ENCODE data around the gene OR13C9.
"Not testable (repeated sequence)": the region's sequence is repeated elsewhere in the genome, so short reads cannot be mapped to it uniquely, and the experiment has no call there.

Gene OR13C9, protein sequence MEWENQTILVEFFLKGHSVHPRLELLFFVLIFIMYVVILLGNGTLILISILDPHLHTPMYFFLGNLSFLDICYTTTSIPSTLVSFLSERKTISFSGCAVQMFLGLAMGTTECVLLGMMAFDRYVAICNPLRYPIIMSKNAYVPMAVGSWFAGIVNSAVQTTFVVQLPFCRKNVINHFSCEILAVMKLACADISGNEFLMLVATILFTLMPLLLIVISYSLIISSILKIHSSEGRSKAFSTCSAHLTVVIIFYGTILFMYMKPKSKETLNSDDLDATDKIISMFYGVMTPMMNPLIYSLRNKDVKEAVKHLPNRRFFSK

DNA sequence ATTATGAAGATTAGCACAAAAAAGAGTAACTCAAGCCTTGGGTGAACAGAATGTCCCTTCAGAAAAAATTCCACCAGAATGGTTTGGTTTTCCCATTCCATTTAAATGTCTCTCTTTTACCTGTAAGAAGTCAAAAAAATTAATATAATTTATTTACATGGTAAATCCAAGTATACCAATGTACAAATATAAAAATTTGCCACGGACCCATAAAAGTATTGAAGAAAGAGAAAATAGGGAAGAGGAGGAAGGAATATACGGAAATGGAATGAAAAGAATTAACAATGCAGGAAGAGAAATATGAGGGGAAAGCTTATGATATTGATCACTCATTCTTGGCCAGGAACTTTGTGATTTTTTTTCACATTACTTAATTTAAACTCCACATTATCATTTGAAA is at the start of gene OR13C9:
Gene OR13C9 (minus strand): TSS at position 101 of the 400 bp plus-strand sequence. CDS start 0 bp downstream, at position 101.
- DNase-seq = no peak

DNA sequence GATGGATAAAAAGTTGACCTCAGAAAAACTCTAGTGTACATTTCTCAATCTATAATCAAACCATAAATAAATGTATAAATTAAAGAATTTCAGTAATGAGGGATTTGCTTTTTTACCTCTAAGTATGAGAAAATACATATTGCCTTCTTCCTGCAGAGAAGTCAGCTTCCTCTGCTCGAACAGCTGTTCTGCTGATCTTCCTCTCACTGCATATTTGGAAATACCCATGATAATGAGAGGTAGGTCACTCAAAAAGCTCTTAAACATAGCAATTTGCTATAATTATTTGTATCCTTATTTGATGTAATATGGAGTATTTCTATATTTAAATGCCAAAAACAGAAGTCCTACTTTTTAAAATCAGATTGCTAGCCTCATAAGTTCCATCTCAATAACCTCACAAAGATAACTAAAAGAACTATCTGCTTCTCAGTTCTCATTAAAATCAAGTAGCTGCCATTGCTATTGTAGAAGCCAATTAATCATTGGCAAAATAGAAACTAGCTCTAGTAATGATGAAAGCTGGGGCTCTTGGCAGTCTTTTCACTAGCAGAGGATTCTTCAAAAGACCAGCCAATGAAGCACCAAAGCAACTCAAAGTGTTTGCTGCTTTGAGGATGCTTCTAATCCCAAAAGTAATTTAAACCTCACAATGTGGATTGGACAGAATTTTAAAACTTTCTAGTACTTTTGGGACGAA is 40.6 kb upstream of the OR13C9 start:
- DNase-seq = no peak

DNA sequence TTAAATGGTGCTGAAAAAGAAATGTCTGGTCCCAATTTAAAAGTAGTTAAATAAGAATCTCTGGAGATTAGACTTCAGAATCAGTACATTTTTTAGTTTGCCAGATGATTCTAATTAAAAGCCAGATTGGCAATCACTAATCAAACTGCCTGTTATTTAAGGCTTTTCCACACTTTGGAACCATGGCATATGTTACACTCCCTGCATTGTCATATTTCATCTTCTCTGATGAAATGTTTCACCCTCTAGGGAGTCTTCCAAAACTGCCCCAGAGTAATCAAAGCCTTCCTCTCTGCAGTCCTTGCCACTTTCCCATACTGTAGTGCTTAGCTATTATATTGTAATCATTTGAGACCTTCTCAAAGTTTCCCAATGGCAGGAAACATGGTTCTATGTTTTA is 17.5 kb upstream of the OR13C9 start:
- DNase-seq = no peak

DNA sequence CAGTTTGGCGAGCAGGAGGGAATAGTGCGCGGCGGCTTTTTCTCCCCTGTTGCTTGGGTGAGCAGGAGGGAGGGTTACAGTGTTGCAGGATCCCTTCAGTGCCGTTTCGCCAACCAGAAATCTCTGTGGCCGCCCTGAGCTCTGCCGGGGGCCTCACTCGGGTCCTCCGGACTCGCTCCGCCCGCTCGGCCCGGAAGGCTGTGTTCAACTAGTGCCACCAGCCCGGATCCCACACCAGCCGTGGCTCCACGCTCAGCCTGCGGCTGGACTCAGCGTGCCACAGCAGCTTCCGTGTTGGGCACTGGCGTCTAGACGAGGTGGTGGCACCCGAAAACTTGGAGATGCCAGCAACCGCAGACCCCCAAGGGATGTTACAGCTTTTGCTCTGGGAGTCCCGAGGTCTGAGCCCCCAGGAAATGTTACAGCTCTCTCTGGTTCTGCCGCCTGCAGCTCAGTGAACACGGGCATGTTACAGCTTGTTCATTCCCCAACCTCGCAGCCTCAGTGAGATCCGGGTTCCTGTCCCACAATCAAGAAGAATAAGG is 16.0 kb upstream of the OR13C9 start:
- no peak for DNase-seq

DNA sequence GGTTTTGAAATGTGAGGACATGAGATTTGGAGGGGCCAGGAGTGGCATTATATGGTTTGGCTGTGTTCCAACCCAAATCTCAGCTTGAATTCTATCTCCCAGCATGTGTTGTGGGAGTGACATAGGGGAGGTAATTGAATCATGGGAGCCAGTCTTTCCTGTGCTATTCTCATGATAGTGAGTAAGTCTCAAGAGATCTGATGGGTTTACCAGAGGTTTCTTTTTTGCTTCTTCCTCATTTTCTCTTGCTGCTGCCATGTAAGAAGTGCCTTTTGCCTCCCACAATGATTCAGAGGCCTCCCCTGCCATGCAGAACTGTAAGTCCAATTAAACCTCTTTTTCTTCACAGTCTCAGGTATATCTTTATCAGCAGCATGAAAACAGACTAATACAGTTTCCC is 8.0 kb upstream of the OR13C9 start:
- not testable (repeated sequence) for DNase-seq

DNA sequence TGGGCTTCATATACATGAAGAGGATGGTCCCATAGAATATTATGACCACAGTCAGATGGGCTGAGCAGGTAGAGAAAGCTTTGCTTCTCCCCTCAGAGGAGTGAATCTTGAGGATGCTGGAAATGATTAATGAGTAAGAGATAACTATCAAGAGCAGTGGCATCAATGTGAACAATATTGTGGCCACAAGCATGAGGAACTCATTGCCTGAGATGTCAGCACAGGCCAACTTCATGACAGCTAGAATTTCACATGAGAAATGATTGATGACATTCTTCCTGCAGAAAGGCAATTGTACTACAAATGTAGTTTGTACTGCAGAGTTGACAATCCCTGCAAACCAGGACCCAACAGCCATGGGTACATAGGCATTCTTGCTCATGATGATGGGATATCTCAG is 586 bp downstream of the OR13C9 start:
- no peak for DNase-seq

DNA sequence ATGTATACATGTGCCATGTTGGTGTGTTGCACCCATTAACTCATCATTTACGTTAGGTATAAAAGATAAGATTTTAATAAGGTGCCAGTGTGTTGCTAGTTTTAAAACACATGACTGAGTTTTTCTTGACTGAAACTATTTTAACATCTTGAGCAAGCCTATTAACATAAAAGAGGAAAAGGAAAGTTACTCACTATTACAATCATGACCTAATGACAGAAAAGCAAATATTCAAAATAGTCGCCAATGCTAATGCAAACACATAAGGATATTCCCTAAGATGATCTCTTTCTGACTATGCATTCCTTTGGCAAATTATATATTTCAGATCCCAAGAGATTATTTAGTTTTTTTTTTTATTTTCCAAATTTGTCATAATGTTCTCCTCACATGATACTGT is 6.8 kb downstream of the OR13C9 start:
- no peak for DNase-seq

DNA sequence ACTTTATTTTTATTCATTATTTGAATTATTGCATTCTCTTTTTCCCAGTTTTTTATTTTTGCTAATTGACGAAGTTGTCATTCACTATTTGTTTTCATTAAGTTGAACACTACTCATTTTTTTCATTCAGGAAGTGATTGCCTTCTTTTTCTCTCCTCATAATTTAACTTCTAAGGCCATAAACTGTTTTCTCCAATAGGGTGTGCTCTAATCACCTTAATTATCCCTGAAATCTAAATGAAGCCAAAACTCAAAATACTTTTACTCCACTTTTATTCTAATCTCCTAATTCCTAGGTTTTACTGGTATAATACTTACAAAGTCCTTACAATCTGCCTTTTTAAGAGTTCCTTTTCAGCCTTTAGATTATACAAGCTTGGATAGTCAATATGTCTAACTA is 9.7 kb downstream of the OR13C9 start:
- no peak for DNase-seq

DNA sequence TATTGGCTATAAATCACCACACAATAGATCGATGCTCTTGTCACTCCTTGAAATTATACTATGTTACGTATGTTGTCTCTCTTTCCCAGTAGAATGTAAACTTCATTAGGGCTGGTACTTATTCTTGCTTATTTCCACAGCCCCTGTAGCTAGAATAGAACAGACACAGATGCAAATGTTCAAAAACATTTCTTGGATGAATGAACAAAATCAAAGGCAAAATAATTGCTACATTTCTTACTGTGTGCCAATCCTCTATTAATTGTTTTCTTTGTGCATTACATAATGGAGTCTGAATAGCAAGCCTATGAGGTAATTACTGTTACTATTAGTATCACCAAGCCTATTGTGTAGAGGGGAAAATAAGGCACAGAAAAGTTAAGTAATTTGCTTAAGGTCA is 11.9 kb downstream of the OR13C9 start:
- DNase-seq = no peak

DNA sequence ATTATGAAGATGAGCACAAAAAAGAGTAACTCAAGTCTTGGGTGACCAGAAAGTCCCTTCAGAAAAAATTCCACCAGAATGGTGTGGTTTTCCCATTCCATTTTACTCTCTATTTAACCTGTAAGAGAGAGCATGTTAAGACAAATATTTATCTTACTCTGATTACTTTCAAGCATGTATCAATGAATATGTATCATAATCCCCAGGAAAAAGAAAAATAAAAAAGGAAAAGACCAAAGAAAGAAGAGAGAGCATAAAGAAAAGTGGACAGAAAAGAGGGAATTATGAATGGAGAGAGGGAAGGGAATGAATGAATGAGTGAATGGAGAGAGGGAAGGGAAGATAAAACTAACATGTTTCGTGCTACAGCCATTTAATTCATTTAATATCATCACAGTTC is 12.5 kb downstream of the OR13C9 start, which contains the start of gene OR13C2:
Gene OR13C2 (minus strand): TSS at position 101 of the 400 bp plus-strand sequence. CDS start 0 bp downstream, at position 101.
- not testable (repeated sequence) for DNase-seq

DNA sequence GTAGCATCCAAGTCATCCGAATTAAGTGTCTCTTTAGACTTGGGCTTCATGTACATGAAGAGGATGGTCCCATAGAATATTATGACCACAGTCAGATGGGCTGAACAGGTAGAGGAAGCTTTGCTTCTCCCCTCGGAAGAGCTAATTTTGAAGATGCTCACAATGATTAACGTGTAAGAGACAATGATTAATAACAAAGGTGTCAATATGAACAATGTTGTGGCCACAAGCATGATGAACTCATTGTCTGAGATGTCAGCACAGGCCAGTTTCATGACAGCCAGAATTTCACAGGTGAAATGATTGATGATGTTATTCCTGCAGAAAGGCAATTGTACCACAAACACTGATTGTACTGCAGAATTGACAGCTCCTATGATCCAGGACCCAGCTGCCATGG is 13.2 kb downstream of the OR13C9 start:
- DNase-seq = no peak

DNA sequence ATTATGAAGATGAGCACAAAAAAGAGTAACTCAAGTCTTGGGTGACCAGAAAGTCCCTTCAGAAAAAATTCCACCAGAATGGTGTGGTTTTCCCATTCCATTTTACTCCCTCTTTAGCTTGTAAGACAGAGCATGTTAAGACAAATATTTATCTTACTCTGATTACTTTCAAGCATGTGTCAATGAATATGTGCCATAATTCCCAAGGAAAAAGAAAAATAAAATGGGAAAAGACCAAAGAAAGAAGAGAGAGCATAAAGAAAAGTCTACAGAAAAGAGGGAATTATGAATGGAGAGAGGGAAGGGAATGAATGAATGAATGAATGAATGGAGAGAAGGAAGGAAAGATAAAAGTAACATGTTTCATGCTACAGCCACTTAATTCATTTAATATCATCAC is 18.7 kb downstream of the OR13C9 start, which contains the start of gene OR13C5:
Gene OR13C5 (minus strand): TSS at position 101 of the 400 bp plus-strand sequence. CDS start 0 bp downstream, at position 101.
- DNase-seq = not testable (repeated sequence)

DNA sequence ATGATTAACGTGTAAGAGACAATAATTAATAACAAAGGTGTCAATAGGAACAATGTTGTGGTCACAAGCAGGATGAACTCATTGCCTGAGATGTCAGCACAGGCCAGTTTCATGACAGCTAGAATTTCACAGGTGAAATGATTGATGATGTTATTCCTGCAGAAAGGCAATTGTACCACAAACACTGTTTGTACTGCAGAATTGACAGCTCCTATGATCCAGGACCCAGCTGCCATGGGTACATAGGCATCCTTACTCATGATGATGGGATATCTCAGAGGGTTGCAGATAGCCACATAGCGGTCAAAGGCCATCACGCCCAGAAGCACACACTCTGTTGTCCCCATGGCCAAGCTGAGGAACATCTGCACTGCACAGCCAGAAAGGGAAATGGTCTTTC is 19.3 kb downstream of the OR13C9 start:
- not testable (repeated sequence) for DNase-seq

DNA sequence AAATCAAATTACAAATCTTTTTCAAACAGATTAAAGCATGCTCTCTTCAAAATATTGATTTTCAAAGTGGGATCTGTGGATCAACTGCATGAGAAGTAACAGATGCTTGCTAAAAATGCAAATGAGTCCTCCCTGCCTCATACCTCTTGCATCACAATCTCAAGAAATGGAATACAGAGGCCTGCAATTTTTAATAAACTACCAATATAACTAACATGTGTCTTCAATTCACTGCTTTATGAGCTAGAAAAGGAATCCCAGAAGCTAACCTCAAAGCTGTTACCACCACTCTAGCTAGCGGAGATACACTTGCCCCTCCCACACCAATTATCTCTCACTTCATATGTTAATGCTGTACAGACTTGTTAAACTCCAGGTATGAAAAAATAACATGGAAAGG is 28.4 kb downstream of the OR13C9 start:
- DNase-seq = no peak

DNA sequence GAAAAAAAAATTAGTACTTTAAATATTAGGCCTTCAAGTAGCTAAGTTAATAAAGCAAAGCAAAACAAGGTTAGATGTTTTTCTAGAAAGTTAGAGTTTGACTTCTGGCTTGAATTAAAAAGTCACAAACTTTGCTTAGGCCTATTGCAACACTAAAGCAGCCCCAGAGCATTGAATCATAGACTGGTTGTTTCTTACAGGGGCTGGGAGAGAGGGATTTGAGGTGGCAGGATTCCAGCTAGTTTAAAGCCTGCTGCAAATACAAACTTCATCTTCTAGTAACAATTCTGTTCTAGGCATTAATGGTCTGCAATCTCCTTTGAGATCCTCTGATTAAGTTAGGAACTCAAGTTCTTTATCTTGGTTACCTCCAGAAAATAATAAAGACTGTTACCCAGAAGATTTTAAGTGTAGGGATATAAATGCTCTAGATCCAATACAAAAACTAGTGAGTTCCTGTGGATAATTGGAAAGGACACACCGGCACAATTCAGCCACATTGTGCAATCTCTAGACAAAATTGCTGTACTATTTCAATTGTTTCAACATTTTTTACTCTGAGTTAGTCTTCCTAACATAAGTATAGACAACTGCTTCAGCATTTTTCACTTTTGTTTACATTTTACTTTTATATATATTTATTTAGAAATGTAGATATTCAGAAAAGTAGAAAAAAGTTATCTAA is 31.4 kb downstream of the OR13C9 start:
- no peak for DNase-seq

DNA sequence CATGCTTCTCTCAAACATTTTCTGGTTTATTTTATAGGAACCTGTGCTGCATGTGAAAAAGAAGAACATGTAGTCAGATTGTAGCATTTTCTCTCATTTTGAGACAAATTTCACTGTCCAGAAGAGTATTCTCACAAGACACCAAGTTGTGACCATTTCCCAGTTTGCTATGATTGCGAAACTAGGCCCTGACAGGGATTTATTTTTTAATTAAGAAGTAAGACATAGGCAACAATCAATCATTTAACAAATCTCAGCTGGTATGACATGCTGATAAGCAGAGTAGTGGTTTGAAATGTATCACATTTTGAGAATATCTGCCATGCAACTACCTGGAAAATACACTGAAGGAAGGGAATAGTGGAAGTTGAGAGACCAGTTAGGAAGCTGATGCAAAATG is 37.4 kb downstream of the OR13C9 start:
- no peak for DNase-seq

DNA sequence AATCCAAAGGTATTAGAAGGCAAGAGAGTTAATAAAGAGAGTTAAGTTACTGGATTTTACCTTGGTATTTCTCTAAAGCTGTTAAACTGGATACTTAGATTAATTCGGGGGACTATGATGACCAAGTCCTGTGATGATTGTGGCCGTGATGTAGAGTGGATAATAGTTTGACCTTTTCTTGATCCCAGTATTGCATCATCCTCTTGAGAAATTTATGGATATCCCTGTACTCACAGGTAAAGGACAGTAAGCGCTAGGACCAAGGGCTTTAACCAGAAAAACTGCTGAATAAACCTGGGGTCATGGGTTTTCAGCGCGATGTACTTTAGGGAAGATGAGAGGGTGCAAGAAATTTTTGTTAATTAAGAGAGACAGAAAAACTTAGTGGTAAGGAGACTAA is 40.7 kb downstream of the OR13C9 start:
- no peak for DNase-seq

DNA sequence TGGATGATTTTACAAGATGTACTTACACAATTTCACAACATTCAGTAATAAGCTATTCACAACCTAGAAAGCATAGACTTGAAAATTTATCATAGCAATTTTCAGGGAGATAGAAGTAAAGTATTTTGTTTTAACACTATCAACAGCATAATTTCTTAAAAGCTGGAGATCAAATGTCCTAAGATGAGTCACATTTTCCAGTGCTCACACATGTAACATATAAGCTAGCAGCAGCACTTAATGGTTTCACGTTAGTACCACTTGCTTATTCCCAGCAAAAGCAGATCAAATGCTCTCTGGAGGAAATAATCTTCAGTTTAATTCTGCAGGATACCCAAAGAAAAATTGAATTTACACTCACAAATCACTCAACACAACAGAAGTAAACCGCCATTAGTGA is 42.5 kb downstream of the OR13C9 start:
- DNase-seq = no peak

DNA sequence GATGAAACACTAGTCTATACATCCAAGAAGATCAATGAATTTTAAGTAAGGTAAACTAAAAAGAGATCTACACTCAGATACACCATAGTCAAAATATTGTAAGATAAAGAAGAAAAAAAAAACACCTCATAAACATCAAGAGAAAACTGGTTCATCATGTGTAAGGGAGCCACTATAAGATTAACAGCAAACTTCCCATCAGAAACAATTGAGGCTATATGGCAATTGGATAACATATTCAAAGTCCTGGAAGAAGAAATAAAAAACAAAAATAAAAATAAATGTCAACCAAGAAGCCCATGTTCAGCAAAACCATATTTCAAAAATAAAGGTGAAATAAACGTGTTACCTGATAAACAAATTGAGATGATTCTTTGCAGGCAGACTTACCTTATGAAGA is 45.4 kb downstream of the OR13C9 start:
- DNase-seq = no peak

DNA sequence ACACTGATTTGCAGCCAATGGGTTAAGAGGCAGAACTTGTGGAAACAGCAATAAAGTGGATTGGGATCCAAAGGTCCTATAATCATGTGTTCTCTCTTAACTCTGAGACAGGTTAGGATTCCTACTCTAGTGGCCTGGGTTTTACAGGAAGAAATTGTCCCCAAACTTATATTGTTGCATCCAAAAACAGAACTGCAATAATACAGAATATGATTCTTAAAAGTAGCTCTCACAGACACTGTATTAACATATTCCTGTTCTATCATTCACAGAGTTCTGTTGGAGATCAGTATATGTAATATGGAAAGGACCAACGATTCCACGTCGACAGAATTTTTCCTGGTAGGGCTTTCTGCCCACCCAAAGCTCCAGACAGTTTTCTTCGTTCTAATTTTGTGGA is 49.1 kb downstream of the OR13C9 start, which contains the start of gene OR13C8:
Gene OR13C8 (plus strand): TSS at position 301 of the 400 bp plus-strand sequence. CDS start 0 bp downstream, at position 301.
- no peak for DNase-seq
